ENCODE results near the gene ASIC4. TPM values are rescaled to one million over a fixed set of nuclear protein-coding genes. Genes with fewer than 3 reads are reported as not detected.
A peak's percentile ranks its signal among the peaks of the same experiment; 100 is the strongest.

ASIC4 gene
- total and polyA plus RNA-seq, 9 of the 15 experiments (the other 6 are each of a cell fraction or from before 2014, with no cell fraction given): 0.07 to 19.2 (median 4.8) TPM

GRCh38 chr2:219571311-219572236 lies 57.3 kb downstream of the ASIC4 start, which contains the start of gene OBSL1 (continued):
- TF ChIP-seq ZNF318 (IDR thresholded peaks at IDR 0.05; ENCODE audit: borderline replicate concordance in 1 of 2, low read depth in 1 of 2) (peak in 1 of 2 experiments; percentile 74; a peak in 2 of 4 replicates), CBFA2T2 (conservative IDR thresholded peaks at IDR 0.05) (peak; percentile 84), HNRNPLL (IDR thresholded peaks at IDR 0.05; ENCODE audit: low read depth, low read length, poor library complexity, severe bottlenecking) (peak; percentile 39), HLTF (IDR thresholded peaks at IDR 0.05) (no peak)
- TF ChIP-seq, protein P1, sequence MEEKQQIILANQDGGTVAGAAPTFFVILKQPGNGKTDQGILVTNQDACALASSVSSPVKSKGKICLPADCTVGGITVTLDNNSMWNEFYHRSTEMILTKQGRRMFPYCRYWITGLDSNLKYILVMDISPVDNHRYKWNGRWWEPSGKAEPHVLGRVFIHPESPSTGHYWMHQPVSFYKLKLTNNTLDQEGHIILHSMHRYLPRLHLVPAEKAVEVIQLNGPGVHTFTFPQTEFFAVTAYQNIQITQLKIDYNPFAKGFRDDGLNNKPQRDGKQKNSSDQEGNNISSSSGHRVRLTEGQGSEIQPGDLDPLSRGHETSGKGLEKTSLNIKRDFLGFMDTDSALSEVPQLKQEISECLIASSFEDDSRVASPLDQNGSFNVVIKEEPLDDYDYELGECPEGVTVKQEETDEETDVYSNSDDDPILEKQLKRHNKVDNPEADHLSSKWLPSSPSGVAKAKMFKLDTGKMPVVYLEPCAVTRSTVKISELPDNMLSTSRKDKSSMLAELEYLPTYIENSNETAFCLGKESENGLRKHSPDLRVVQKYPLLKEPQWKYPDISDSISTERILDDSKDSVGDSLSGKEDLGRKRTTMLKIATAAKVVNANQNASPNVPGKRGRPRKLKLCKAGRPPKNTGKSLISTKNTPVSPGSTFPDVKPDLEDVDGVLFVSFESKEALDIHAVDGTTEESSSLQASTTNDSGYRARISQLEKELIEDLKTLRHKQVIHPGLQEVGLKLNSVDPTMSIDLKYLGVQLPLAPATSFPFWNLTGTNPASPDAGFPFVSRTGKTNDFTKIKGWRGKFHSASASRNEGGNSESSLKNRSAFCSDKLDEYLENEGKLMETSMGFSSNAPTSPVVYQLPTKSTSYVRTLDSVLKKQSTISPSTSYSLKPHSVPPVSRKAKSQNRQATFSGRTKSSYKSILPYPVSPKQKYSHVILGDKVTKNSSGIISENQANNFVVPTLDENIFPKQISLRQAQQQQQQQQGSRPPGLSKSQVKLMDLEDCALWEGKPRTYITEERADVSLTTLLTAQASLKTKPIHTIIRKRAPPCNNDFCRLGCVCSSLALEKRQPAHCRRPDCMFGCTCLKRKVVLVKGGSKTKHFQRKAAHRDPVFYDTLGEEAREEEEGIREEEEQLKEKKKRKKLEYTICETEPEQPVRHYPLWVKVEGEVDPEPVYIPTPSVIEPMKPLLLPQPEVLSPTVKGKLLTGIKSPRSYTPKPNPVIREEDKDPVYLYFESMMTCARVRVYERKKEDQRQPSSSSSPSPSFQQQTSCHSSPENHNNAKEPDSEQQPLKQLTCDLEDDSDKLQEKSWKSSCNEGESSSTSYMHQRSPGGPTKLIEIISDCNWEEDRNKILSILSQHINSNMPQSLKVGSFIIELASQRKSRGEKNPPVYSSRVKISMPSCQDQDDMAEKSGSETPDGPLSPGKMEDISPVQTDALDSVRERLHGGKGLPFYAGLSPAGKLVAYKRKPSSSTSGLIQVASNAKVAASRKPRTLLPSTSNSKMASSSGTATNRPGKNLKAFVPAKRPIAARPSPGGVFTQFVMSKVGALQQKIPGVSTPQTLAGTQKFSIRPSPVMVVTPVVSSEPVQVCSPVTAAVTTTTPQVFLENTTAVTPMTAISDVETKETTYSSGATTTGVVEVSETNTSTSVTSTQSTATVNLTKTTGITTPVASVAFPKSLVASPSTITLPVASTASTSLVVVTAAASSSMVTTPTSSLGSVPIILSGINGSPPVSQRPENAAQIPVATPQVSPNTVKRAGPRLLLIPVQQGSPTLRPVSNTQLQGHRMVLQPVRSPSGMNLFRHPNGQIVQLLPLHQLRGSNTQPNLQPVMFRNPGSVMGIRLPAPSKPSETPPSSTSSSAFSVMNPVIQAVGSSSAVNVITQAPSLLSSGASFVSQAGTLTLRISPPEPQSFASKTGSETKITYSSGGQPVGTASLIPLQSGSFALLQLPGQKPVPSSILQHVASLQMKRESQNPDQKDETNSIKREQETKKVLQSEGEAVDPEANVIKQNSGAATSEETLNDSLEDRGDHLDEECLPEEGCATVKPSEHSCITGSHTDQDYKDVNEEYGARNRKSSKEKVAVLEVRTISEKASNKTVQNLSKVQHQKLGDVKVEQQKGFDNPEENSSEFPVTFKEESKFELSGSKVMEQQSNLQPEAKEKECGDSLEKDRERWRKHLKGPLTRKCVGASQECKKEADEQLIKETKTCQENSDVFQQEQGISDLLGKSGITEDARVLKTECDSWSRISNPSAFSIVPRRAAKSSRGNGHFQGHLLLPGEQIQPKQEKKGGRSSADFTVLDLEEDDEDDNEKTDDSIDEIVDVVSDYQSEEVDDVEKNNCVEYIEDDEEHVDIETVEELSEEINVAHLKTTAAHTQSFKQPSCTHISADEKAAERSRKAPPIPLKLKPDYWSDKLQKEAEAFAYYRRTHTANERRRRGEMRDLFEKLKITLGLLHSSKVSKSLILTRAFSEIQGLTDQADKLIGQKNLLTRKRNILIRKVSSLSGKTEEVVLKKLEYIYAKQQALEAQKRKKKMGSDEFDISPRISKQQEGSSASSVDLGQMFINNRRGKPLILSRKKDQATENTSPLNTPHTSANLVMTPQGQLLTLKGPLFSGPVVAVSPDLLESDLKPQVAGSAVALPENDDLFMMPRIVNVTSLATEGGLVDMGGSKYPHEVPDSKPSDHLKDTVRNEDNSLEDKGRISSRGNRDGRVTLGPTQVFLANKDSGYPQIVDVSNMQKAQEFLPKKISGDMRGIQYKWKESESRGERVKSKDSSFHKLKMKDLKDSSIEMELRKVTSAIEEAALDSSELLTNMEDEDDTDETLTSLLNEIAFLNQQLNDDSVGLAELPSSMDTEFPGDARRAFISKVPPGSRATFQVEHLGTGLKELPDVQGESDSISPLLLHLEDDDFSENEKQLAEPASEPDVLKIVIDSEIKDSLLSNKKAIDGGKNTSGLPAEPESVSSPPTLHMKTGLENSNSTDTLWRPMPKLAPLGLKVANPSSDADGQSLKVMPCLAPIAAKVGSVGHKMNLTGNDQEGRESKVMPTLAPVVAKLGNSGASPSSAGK (IDR thresholded peaks at IDR 0.05): peak; percentile 52

Data from K562 (cell line).